SK-N-SH treated with all-trans-retinoic acid at 6 μM for 48 hours (cell line): ENCODE data around the gene ASTN2.

Experiments
- ATAC-seq: fragments of 200-7000 bp; cut with Tn5 transposase; 3 replicates; pipeline ENCODE4 v1.9.1; 2020; ENCODE audit warnings: mild to moderate bottlenecking, moderate library complexity
- ARNTL ChIP-seq: fragments of 450-650 bp; formaldehyde crosslinking; IDR thresholded peaks from 2 replicates; pipeline ENCODE4 v1.5.0; 2020; ENCODE audit warnings: low read depth, mild to moderate bottlenecking, moderate library complexity, borderline replicate concordance
- BACH2 ChIP-seq: fragments of 250-450 bp; sonication (Bioruptor Pico); IDR thresholded peaks from 2 replicates; pipeline ENCODE4 v1.9.0; 2021; ENCODE audit warnings: mild to moderate bottlenecking, borderline replicate concordance
- CSDC2 ChIP-seq: fragments of 250-450 bp; sonication (Bioruptor Pico); IDR thresholded peaks from 2 replicates; pipeline ENCODE4 v1.5.0; 2020; ENCODE audit warnings: mild to moderate bottlenecking, moderate library complexity
- GLIS3 ChIP-seq: fragments of 250-450 bp; sonication (Bioruptor Pico); IDR thresholded peaks from 2 replicates; pipeline ENCODE4 v1.5.0; 2020; ENCODE audit warnings: mild to moderate bottlenecking, moderate library complexity
- ISL1 ChIP-seq: fragments of 250-450 bp; sonication (Bioruptor Pico); IDR thresholded peaks from 2 replicates; pipeline ENCODE4 v2.1.2; 2022; ENCODE audit warnings: mild to moderate bottlenecking, moderate library complexity
- OSR1 ChIP-seq: fragments of 250-450 bp; sonication (Bioruptor Pico); IDR thresholded peaks from 2 replicates; pipeline ENCODE4 v1.8.0; 2022; ENCODE audit warnings: moderate library complexity, mild to moderate bottlenecking, inconsistent platforms
- RARB ChIP-seq: fragments of 250-450 bp; sonication (Bioruptor Pico); IDR thresholded peaks from 2 replicates; pipeline ENCODE4 v1.8.0; 2021; ENCODE audit warnings: mild to moderate bottlenecking, moderate library complexity
- TCF4 ChIP-seq: fragments of 250-450 bp; sonication (Bioruptor Pico); IDR thresholded peaks from 2 replicates; pipeline ENCODE4 v1.8.0; 2021; ENCODE audit warnings: mild to moderate bottlenecking, moderate library complexity, borderline replicate concordance
- TOX ChIP-seq: fragments of 250-450 bp; sonication (Bioruptor Pico); IDR thresholded peaks from 2 replicates; pipeline ENCODE4 v1.8.0; 2021; ENCODE audit warnings: mild to moderate bottlenecking, moderate library complexity, borderline replicate concordance
- ZFP30 ChIP-seq: fragments of 450-650 bp; formaldehyde crosslinking; IDR thresholded peaks from 2 replicates; pipeline ENCODE4 v1.5.0; 2022; ENCODE audit warnings: mild to moderate bottlenecking, moderate library complexity
- ZNF565 ChIP-seq: fragments of 450-650 bp; formaldehyde crosslinking; conservative IDR thresholded peaks from 2 replicates; pipeline ENCODE4 v1.5.0; 2020; ENCODE audit warnings: low read depth, mild to moderate bottlenecking, moderate library complexity
- ZNF70 ChIP-seq: fragments of 450-650 bp; formaldehyde crosslinking; IDR thresholded peaks from 2 replicates; pipeline ENCODE4 v1.5.0; 2020; ENCODE audit warnings: mild to moderate bottlenecking, moderate library complexity
- TF ChIP-seq, protein P1 (sequence below): fragments of 250-450 bp; sonication (Bioruptor Pico); IDR thresholded peaks from 2 replicates; pipeline ENCODE4 v1.8.0; 2021; ENCODE audit warnings: low read depth, mild to moderate bottlenecking, moderate library complexity, borderline replicate concordance
- TF ChIP-seq, protein P2 (sequence below): fragments of 250-450 bp; sonication (Bioruptor Pico); IDR thresholded peaks from 2 replicates; pipeline ENCODE4 v1.8.0; 2020; ENCODE audit warnings: mild to moderate bottlenecking, moderate library complexity, borderline replicate concordance
- TF ChIP-seq, protein P3 (sequence below): fragments of 250-450 bp; sonication (Bioruptor Pico); IDR thresholded peaks from 2 replicates; pipeline ENCODE4 v1.5.1; 2020; ENCODE audit warnings: low read depth, mild to moderate bottlenecking, moderate library complexity
- TF ChIP-seq, protein P4 (sequence below): fragments of 250-450 bp; sonication (Bioruptor Pico); IDR thresholded peaks from 2 replicates; pipeline ENCODE4 v1.5.0; 2020; ENCODE audit warnings: mild to moderate bottlenecking, moderate library complexity
- TF ChIP-seq, protein P5 (sequence below): fragments of 250-450 bp; sonication (Bioruptor Pico); IDR thresholded peaks from 2 replicates; pipeline ENCODE4 v1.5.1; 2021; ENCODE audit warnings: mild to moderate bottlenecking, moderate library complexity

The ASTN2 gene

DNA sequence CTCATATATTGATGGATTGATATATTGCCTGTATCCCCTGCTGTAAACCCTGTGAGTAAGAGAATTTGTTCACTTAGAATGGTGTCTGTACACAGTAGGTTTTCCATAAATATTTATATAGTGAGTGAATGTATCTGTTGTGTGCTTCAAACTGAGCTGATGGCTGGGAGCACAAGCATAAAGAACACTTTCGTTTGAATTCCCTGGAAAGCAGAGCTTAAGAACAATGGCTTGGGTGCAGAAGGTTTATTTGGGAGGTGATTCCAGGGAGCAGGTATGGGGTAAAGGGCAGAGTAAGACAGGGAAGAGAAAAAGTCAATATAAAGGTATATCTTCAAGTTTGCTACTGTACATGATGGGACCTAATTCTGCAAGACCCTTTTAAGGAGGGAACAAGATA is 918.7 kb downstream of the ASTN2 start:
- ATAC-seq, result no peak

DNA sequence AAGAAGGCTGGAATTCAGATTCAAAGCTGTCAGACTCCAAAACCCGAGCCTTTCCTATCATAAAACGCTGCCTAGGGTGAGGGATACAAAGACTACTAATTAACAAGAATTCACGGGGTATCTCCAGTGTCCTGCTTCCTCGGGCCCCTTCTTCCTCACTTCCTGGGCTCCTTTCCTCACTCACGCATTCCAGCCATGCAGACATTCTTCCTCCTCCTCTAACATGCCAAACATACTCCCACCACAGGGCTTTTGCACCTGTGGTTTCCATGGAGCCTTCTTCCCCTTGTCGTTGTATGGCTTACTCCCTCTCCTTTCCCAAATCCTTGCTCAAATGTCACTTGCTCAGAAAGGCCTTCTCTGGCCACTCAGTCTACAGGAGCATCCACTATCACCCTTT is 919.1 kb downstream of the ASTN2 start:
- ATAC-seq, result no peak
- TF ChIP-seq, protein P1, sequence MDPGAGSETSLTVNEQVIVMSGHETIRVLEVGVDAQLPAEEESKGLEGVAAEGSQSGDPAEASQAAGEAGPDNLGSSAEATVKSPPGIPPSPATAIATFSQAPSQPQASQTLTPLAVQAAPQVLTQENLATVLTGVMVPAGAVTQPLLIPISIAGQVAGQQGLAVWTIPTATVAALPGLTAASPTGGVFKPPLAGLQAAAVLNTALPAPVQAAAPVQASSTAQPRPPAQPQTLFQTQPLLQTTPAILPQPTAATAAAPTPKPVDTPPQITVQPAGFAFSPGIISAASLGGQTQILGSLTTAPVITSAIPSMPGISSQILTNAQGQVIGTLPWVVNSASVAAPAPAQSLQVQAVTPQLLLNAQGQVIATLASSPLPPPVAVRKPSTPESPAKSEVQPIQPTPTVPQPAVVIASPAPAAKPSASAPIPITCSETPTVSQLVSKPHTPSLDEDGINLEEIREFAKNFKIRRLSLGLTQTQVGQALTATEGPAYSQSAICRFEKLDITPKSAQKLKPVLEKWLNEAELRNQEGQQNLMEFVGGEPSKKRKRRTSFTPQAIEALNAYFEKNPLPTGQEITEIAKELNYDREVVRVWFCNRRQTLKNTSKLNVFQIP, result no peak
- TF ChIP-seq GLIS3 (no peak), ZFP30 (CRISPR knock-in tag) (no peak), BACH2 (no peak), TOX (CRISPR knock-in tag) (no peak)

More for the DNA sequence above, 918.7 kb downstream of the ASTN2 start:
- no peak for TF ChIP-seq ISL1 (CRISPR knock-in tag)
- TF ChIP-seq RARB (CRISPR knock-in tag), result no peak

DNA sequence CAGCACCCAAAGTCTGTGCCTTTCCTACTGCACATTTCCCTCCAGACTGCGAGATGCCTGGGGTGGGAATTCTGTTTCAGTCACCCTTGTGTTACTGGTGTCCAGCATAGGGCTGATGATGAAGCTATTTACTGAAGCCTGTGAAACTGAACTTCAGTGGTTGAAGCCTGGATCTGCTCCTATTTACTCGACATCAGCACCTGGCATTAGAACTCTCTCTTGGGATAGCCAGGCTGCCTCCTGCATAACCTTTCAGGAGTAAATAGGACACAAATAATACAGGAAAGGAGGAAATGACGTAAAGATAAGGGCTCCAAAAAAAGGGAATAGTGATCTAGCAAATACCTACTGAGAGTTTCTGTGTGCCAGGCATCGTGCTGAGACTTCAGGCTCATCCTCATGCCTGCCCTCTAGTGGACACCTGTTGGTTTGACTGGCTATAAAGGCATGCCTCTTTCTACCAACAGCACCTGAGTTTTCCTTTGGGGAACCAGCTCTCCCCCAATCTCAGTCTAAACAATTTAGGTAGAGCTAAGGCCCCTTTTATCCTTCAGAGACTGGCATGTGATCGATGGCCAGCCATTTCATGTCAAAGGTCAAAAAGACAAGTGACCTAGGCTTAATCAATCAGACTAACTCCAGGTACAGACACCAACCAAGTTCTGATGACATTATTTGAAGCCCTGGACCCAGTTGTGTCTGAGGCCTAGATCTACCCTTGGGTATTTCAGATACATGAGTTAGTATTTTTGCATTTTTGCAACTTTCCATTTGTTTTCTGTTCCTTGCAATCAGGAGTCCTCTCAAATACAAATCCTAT is 919.8 kb downstream of the ASTN2 start:
- TF ChIP-seq OSR1 (no peak), GLIS3 (no peak), ZNF70 (CRISPR knock-in tag) (no peak), CSDC2 (CRISPR knock-in tag) (no peak), TCF4 (CRISPR knock-in tag) (no peak), BACH2 (no peak), ARNTL (CRISPR knock-in tag) (no peak), TOX (CRISPR knock-in tag) (no peak), ZNF565 (CRISPR knock-in tag) (no peak)
- TF ChIP-seq, protein P2, sequence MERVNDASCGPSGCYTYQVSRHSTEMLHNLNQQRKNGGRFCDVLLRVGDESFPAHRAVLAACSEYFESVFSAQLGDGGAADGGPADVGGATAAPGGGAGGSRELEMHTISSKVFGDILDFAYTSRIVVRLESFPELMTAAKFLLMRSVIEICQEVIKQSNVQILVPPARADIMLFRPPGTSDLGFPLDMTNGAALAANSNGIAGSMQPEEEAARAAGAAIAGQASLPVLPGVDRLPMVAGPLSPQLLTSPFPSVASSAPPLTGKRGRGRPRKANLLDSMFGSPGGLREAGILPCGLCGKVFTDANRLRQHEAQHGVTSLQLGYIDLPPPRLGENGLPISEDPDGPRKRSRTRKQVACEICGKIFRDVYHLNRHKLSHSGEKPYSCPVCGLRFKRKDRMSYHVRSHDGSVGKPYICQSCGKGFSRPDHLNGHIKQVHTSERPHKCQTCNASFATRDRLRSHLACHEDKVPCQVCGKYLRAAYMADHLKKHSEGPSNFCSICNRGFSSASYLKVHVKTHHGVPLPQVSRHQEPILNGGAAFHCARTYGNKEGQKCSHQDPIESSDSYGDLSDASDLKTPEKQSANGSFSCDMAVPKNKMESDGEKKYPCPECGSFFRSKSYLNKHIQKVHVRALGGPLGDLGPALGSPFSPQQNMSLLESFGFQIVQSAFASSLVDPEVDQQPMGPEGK (CRISPR knock-in tag), result no peak
- TF ChIP-seq, protein P1, result no peak
- TF ChIP-seq, protein P3, sequence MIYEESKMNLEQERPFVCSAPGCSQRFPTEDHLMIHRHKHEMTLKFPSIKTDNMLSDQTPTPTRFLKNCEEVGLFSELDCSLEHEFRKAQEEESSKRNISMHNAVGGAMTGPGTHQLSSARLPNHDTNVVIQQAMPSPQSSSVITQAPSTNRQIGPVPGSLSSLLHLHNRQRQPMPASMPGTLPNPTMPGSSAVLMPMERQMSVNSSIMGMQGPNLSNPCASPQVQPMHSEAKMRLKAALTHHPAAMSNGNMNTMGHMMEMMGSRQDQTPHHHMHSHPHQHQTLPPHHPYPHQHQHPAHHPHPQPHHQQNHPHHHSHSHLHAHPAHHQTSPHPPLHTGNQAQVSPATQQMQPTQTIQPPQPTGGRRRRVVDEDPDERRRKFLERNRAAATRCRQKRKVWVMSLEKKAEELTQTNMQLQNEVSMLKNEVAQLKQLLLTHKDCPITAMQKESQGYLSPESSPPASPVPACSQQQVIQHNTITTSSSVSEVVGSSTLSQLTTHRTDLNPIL, result no peak
- TF ChIP-seq, protein P4, sequence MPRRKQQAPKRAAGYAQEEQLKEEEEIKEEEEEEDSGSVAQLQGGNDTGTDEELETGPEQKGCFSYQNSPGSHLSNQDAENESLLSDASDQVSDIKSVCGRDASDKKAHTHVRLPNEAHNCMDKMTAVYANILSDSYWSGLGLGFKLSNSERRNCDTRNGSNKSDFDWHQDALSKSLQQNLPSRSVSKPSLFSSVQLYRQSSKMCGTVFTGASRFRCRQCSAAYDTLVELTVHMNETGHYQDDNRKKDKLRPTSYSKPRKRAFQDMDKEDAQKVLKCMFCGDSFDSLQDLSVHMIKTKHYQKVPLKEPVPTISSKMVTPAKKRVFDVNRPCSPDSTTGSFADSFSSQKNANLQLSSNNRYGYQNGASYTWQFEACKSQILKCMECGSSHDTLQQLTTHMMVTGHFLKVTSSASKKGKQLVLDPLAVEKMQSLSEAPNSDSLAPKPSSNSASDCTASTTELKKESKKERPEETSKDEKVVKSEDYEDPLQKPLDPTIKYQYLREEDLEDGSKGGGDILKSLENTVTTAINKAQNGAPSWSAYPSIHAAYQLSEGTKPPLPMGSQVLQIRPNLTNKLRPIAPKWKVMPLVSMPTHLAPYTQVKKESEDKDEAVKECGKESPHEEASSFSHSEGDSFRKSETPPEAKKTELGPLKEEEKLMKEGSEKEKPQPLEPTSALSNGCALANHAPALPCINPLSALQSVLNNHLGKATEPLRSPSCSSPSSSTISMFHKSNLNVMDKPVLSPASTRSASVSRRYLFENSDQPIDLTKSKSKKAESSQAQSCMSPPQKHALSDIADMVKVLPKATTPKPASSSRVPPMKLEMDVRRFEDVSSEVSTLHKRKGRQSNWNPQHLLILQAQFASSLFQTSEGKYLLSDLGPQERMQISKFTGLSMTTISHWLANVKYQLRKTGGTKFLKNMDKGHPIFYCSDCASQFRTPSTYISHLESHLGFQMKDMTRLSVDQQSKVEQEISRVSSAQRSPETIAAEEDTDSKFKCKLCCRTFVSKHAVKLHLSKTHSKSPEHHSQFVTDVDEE (CRISPR knock-in tag), result no peak
- TF ChIP-seq, protein P5, sequence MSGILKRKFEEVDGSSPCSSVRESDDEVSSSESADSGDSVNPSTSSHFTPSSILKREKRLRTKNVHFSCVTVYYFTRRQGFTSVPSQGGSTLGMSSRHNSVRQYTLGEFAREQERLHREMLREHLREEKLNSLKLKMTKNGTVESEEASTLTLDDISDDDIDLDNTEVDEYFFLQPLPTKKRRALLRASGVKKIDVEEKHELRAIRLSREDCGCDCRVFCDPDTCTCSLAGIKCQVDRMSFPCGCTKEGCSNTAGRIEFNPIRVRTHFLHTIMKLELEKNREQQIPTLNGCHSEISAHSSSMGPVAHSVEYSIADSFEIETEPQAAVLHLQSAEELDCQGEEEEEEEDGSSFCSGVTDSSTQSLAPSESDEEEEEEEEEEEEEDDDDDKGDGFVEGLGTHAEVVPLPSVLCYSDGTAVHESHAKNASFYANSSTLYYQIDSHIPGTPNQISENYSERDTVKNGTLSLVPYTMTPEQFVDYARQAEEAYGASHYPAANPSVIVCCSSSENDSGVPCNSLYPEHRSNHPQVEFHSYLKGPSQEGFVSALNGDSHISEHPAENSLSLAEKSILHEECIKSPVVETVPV (CRISPR knock-in tag), result no peak
- ATAC-seq, result no peak
